ENCODE measurements around the gene PLCB2. TPM values are rescaled to one million over a fixed set of nuclear protein-coding genes. Genes with fewer than 3 reads are reported as not detected.

Gene PLCB2
- total RNA-seq, 1 experiment from 2014 or later = 7.4 TPM

DNA sequence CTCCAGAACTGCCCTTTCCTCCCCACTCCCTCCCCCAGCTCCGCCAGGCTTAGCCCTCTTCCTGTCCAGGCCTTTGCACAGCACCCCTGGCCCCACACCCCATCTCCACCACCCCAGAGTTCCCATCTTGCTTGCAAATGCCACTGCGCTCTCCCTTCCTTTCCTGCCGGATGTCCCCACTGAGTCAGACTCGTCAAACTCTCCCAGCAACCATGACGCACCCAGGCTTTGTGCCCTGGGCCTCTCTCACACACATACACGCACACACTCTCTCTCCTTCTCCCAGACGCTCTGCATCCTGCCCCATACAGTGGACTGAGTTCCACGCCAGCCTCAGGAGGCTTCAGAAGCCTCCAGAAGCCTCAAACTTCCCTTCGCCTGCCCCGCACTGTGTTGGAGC is 35.8 kb upstream of the PLCB2 start:
- Histone ChIP-seq H3K79me1 (ENCODE audit: insufficient read depth, low read depth, low read length, poor library complexity, severe bottlenecking) (no peaks in the 10 kb centered on the region), H3K9ac (ENCODE audit: extremely low read depth, insufficient read length, low read length) (no peak overlapping the region), H2BK5ac (ENCODE audit: insufficient read length, low read length) (no peak overlapping the region), H2AK5ac (ENCODE audit: insufficient read length, low read length) (no peak overlapping the region), H3K4me1 (ENCODE audit: insufficient read depth, low read length) (no peaks in the 10 kb centered on the region), H4K91ac (ENCODE audit: insufficient read length, low read depth, low read length) (no peak overlapping the region), H3K79me2 (ENCODE audit: insufficient read depth, low read length) (no peaks in the 10 kb centered on the region), H4K20me1 (ENCODE audit: control insufficient read depth, insufficient read depth, insufficient read length) (no peaks in the 10 kb centered on the region), H3K23me2 (ENCODE audit: insufficient read length, low read depth, low read length, poor library complexity, severe bottlenecking) (no peaks in the 10 kb centered on the region), H2BK20ac (ENCODE audit: low read depth, low read length, poor library complexity, severe bottlenecking) (no peak overlapping the region), H3K18ac (ENCODE audit: insufficient read length, low read depth, low read length) (no peak overlapping the region), H3K14ac (ENCODE audit: insufficient read depth, low read length) (no peak overlapping the region), H4K8ac (replicated peaks; ENCODE audit: insufficient read length, low read depth, low read length) (no peak overlapping the region), H3K9me3 (ENCODE audit: control insufficient read depth, low read depth, low read length) (no peaks in the 10 kb centered on the region), H3K4me2 (ENCODE audit: insufficient read depth, insufficient read length, low read length) (no peak overlapping the region), H3T11ph (ENCODE audit: low read length) (no peak overlapping the region), H3K27ac (ENCODE audit: insufficient read length, low read depth, low read length) (no peak overlapping the region), H3K23ac (ENCODE audit: insufficient read length, low read depth, low read length) (no peak overlapping the region), H2AFZ (ENCODE audit: low read length) (no peak overlapping the region), H2BK120ac (ENCODE audit: low read depth, low read length, poor library complexity, severe bottlenecking) (no peak overlapping the region), H4K5ac (ENCODE audit: insufficient read length, low read depth, low read length) (no peak overlapping the region), H3K27me3 (ENCODE audit: insufficient read depth, low read length) (no peaks in the 10 kb centered on the region), H2BK12ac (ENCODE audit: insufficient read length, low read depth, low read length) (no peak overlapping the region), H3K56ac (ENCODE audit: insufficient read length, low read depth, low read length) (no peak overlapping the region), H2BK15ac (ENCODE audit: low read depth, low read length) (no peak overlapping the region), H3K4ac (ENCODE audit: low read depth, low read length) (no peak overlapping the region)
- no peak for TF ChIP-seq CTCF (conservative IDR thresholded peaks at IDR 0.05)
- H3K27me3 Mint-ChIP-seq (ENCODE audit: low read depth) = peaks cover 7% of the 10 kb centered on the region
- no peak overlapping the region for H3K27ac Mint-ChIP-seq
- no CpG with 5 or more reads among the region's 10 CpGs for WGBS (ENCODE audit: extremely low coverage, insufficient read length, low lambda C conversion rate)
- DNase-seq = no peak
- H3K4me1 Mint-ChIP-seq = peaks cover 14 to 31% of the 10 kb centered on the region in 2 experiments
- no peaks in the 10 kb centered on the region for H3K9me3 Mint-ChIP-seq
- H3K36me3 Mint-ChIP-seq (ENCODE audit: insufficient read depth in 1 of 3, low read depth in 3 of 3) = no peaks in the 10 kb centered on the region
- no peak overlapping the region for H3K4me3 Mint-ChIP-seq

All from H9 (cell line).